Measurements from ENCODE around the gene MPPED2.

The MPPED2 gene

GRCh38 chr11:30586251-30587144 is at the start of gene MPPED2:
TSS of gene MPPED2 (minus strand) at chr11:30586353. CDS start at chr11:30580373, 5,980 bp downstream.
- H3K4me2 ChIP-seq = peak within 1 kb of the TSS; percentile 95
- no peaks in the 10 kb centered on the region for H3K9me3 ChIP-seq
- H3K27me3 ChIP-seq = peaks cover 70% of the 10 kb centered on the region
- H3K27ac ChIP-seq = peak within 1 kb of the TSS; percentile 73
- TF ChIP-seq Cebpa-rat (IDR thresholded peaks at IDR 0.05) = no peak
- H4K20me1 ChIP-seq = peaks cover 16% of the 10 kb centered on the region; the same call in 1 of the 2 replicates
- no peaks in the 10 kb centered on the region for H3K36me3 ChIP-seq
- peaks cover 48% of the 10 kb centered on the region for H3K4me1 ChIP-seq
- peak within 1 kb of the TSS; percentile 76 for H3K4me3 ChIP-seq
- H3K9ac ChIP-seq = peak within 1 kb of the TSS; percentile 77

GRCh38 chr11:30635401-30635989 is 49.3 kb upstream of the MPPED2 start:
- Histone ChIP-seq H3K27ac (no peak overlapping the region), H3K9ac (no peak overlapping the region), H3K4me1 (no peaks in the 10 kb centered on the region), H3K27me3 (no peaks in the 10 kb centered on the region), H3K4me2 (no peak overlapping the region), H3K4me3 (no peak overlapping the region), H3K9me3 (0 out of 2 replicates have a peak, but pooled peaks cover 3% of the 10 kb centered on the region), H3K36me3 (no peaks in the 10 kb centered on the region), H4K20me1 (no peaks in the 10 kb centered on the region)
- no peak for TF ChIP-seq Cebpa-rat (IDR thresholded peaks at IDR 0.05)

GRCh38 chr11:30631148-30631547 is 45.0 kb upstream of the MPPED2 start:
- TF ChIP-seq Cebpa-rat (IDR thresholded peaks at IDR 0.05) = no peak
- Histone ChIP-seq H3K27ac (no peak overlapping the region), H3K27me3 (no peaks in the 10 kb centered on the region), H3K9ac (no peak overlapping the region), H3K4me2 (no peak overlapping the region), H4K20me1 (no peaks in the 10 kb centered on the region), H3K36me3 (no peaks in the 10 kb centered on the region), H3K9me3 (0 out of 2 replicates have a peak, but pooled peaks cover 3% of the 10 kb centered on the region), H3K4me3 (no peak overlapping the region), H3K4me1 (no peaks in the 10 kb centered on the region)

- H3K4me2 ChIP-seq = no peak overlapping the region
- H3K27me3 ChIP-seq = no peaks in the 10 kb centered on the region
- H3K4me3 ChIP-seq = no peak overlapping the region
- no peaks in the 10 kb centered on the region for H3K9me3 ChIP-seq
- H3K27ac ChIP-seq = no peak overlapping the region
- H3K36me3 ChIP-seq = no peaks in the 10 kb centered on the region
- H3K9ac ChIP-seq = no peak overlapping the region
- TF ChIP-seq Cebpa-rat (IDR thresholded peaks at IDR 0.05) = no peak
- H3K4me1 ChIP-seq = no peaks in the 10 kb centered on the region
- no peaks in the 10 kb centered on the region for H4K20me1 ChIP-seq
Measured at GRCh38 chr11:30619767-30620166, 33.6 kb upstream of the MPPED2 start.

- Histone ChIP-seq H3K36me3 (no peaks in the 10 kb centered on the region), H3K9ac (no peak overlapping the region), H3K4me3 (no peak overlapping the region), H3K4me1 (no peaks in the 10 kb centered on the region), H3K9me3 (no peaks in the 10 kb centered on the region), H3K4me2 (no peak overlapping the region), H3K27me3 (no peaks in the 10 kb centered on the region), H4K20me1 (no peaks in the 10 kb centered on the region), H3K27ac (no peak overlapping the region)
- TF ChIP-seq Cebpa-rat (IDR thresholded peaks at IDR 0.05) = no peak
Measured at GRCh38 chr11:30617762-30618161, 31.6 kb upstream of the MPPED2 start.

- H3K27ac ChIP-seq = no peak overlapping the region
- no peak for TF ChIP-seq Cebpa-rat (IDR thresholded peaks at IDR 0.05)
Measured at GRCh38 chr11:30610628-30611027, 24.5 kb upstream of the MPPED2 start.

GRCh38 chr11:30608534-30608933 is 22.4 kb upstream of the MPPED2 start:
- H3K4me2 ChIP-seq = no peak overlapping the region
- no peak overlapping the region for H3K9ac ChIP-seq
- no peak overlapping the region for H3K27ac ChIP-seq
- no peak overlapping the region for H3K4me3 ChIP-seq
- no peaks in the 10 kb centered on the region for H3K4me1 ChIP-seq
- no peak for TF ChIP-seq Cebpa-rat (IDR thresholded peaks at IDR 0.05)
- H3K9me3 ChIP-seq = no peaks in the 10 kb centered on the region
- H3K36me3 ChIP-seq = no peaks in the 10 kb centered on the region
- H4K20me1 ChIP-seq = no peaks in the 10 kb centered on the region
- no peaks in the 10 kb centered on the region for H3K27me3 ChIP-seq

More at GRCh38 chr11:30610628-30611027, 24.5 kb upstream of the MPPED2 start:
- no peaks in the 10 kb centered on the region for H3K27me3 ChIP-seq
- no peaks in the 10 kb centered on the region for H4K20me1 ChIP-seq
- no peak overlapping the region for H3K4me2 ChIP-seq
- H3K4me3 ChIP-seq = no peak overlapping the region
- H3K36me3 ChIP-seq = no peaks in the 10 kb centered on the region
- no peaks in the 10 kb centered on the region for H3K4me1 ChIP-seq
- H3K9me3 ChIP-seq = no peaks in the 10 kb centered on the region
- H3K9ac ChIP-seq = no peak overlapping the region

- no peak overlapping the region for H3K4me3 ChIP-seq
- TF ChIP-seq Cebpa-rat (IDR thresholded peaks at IDR 0.05) = no peak
- H3K27me3 ChIP-seq = no peaks in the 10 kb centered on the region
- H3K4me1 ChIP-seq = no peaks in the 10 kb centered on the region
- H3K27ac ChIP-seq = no peak overlapping the region
- no peaks in the 10 kb centered on the region for H4K20me1 ChIP-seq
- no peaks in the 10 kb centered on the region for H3K9me3 ChIP-seq
- H3K9ac ChIP-seq = no peak overlapping the region
- H3K36me3 ChIP-seq = no peaks in the 10 kb centered on the region
- no peak overlapping the region for H3K4me2 ChIP-seq
Measured at GRCh38 chr11:30605036-30605605, 19.0 kb upstream of the MPPED2 start.

GRCh38 chr11:30603357-30603756 is 17.2 kb upstream of the MPPED2 start:
- no peak overlapping the region for H3K4me3 ChIP-seq
- no peaks in the 10 kb centered on the region for H3K27me3 ChIP-seq
- TF ChIP-seq Cebpa-rat (IDR thresholded peaks at IDR 0.05) = no peak
- H3K4me1 ChIP-seq = no peaks in the 10 kb centered on the region
- no peak overlapping the region for H3K9ac ChIP-seq
- H4K20me1 ChIP-seq = no peaks in the 10 kb centered on the region
- H3K36me3 ChIP-seq = no peaks in the 10 kb centered on the region
- no peak overlapping the region for H3K4me2 ChIP-seq
- H3K9me3 ChIP-seq = no peaks in the 10 kb centered on the region
- H3K27ac ChIP-seq = no peak overlapping the region

- Histone ChIP-seq H3K4me2 (no peak overlapping the region), H3K27ac (no peak overlapping the region), H3K9ac (no peak overlapping the region), H3K36me3 (no peaks in the 10 kb centered on the region), H4K20me1 (no peaks in the 10 kb centered on the region), H3K9me3 (no peaks in the 10 kb centered on the region), H3K27me3 (no peaks in the 10 kb centered on the region), H3K4me1 (no peaks in the 10 kb centered on the region), H3K4me3 (no peak overlapping the region)
- TF ChIP-seq Cebpa-rat (IDR thresholded peaks at IDR 0.05) = no peak
Measured at GRCh38 chr11:30596832-30597231, 10.7 kb upstream of the MPPED2 start.
